Skin epidermis (tissue), 12 donors: ENCODE data around the gene XPNPEP2.
A peak's percentile ranks its signal among the peaks of the same experiment; 100 is the strongest.

ENCODE experiments used
- H3K27ac ChIP-seq, 21 experiments: fragments of 200-600 bp; sonication (generic) in 11 of 21; one replicate each; pipeline ENCODE4 v1.5.0; 2020; ENCODE audit warnings: mild to moderate bottlenecking in 3 of 21, inconsistent platforms in 2 of 21, moderate library complexity in 2 of 21
- H3K4me3 ChIP-seq, 7 experiments: fragments of 200-600 bp; sonication (generic) in 2 of 7; one replicate each; pipeline ENCODE4 v1.5.0; 2020; ENCODE audit warnings: inconsistent platforms in 2 of 7, mild to moderate bottlenecking in 2 of 7, moderate library complexity in 1 of 7

Gene XPNPEP2

GRCh38 chrX:129746557-129747470, 8.0 kb downstream of the XPNPEP2 start:
- no peak overlapping the region for H3K4me3 ChIP-seq
- peak overlapping the region in 1 of 21 experiments; percentile 19 for H3K27ac ChIP-seq

GRCh38 chrX:129747533-129747932, 8.8 kb downstream of the XPNPEP2 start:
- H3K4me3 ChIP-seq, result no peak overlapping the region
- peak overlapping the region in 1 of 21 experiments; percentile 18 for H3K27ac ChIP-seq

GRCh38 chrX:129748305-129748704, 9.5 kb downstream of the XPNPEP2 start:
- no peak overlapping the region for H3K4me3 ChIP-seq
- H3K27ac ChIP-seq, result peak overlapping the region in 1 of 21 experiments; percentile 7

GRCh38 chrX:129749069-129749468, 10.3 kb downstream of the XPNPEP2 start:
- H3K4me3 ChIP-seq, result no peak overlapping the region
- H3K27ac ChIP-seq, result no peak overlapping the region

GRCh38 chrX:129750971-129751370, 12.2 kb downstream of the XPNPEP2 start:
- no peak overlapping the region for H3K4me3 ChIP-seq
- H3K27ac ChIP-seq, result no peak overlapping the region

GRCh38 chrX:129754056-129755024, 15.6 kb downstream of the XPNPEP2 start:
- Histone ChIP-seq H3K4me3 (no peak overlapping the region), H3K27ac (no peak overlapping the region)

- Histone ChIP-seq H3K4me3 (no peak overlapping the region), H3K27ac (peak overlapping the region in 4 of 21 experiments; percentile 26 to 80 (median 46))
Observed at GRCh38 chrX:129755779-129756650, 17.2 kb downstream of the XPNPEP2 start.

- Histone ChIP-seq H3K27ac (peak overlapping the region in 16 of 21 experiments; percentile 6 to 80 (median 44)), H3K4me3 (no peak overlapping the region)
Observed at GRCh38 chrX:129759576-129760061, 20.8 kb downstream of the XPNPEP2 start.

- no peak overlapping the region for H3K4me3 ChIP-seq
- H3K27ac ChIP-seq, result peak overlapping the region in 10 of 21 experiments; percentile 26 to 80 (median 42)
Observed at GRCh38 chrX:129760155-129760554, 21.4 kb downstream of the XPNPEP2 start.

GRCh38 chrX:129760981-129761380, 22.2 kb downstream of the XPNPEP2 start:
- peak overlapping the region in 3 of 21 experiments; percentile 71 to 80 (median 77) for H3K27ac ChIP-seq
- no peak overlapping the region for H3K4me3 ChIP-seq

GRCh38 chrX:129761596-129761995, 22.8 kb downstream of the XPNPEP2 start:
- Histone ChIP-seq H3K4me3 (no peak overlapping the region), H3K27ac (no peak overlapping the region)

- Histone ChIP-seq H3K27ac (no peak overlapping the region), H3K4me3 (no peak overlapping the region)
Observed at GRCh38 chrX:129762448-129762847, 23.7 kb downstream of the XPNPEP2 start.

- no peak overlapping the region for H3K27ac ChIP-seq
- H3K4me3 ChIP-seq, result no peak overlapping the region
Observed at GRCh38 chrX:129763666-129764065, 24.9 kb downstream of the XPNPEP2 start.

- H3K4me3 ChIP-seq, result no peak overlapping the region
- H3K27ac ChIP-seq, result peak overlapping the region in 4 of 21 experiments; percentile 41 to 82 (median 71)
Observed at GRCh38 chrX:129768186-129768585, 29.4 kb downstream of the XPNPEP2 start.

- H3K27ac ChIP-seq, result peak overlapping the region in 7 of 21 experiments; percentile 13 to 82 (median 67)
- no peak overlapping the region for H3K4me3 ChIP-seq
Observed at GRCh38 chrX:129768586-129769466, 30.0 kb downstream of the XPNPEP2 start.

- no peak overlapping the region for H3K4me3 ChIP-seq
- peak overlapping the region in 7 of 21 experiments; percentile 13 to 82 (median 67) for H3K27ac ChIP-seq
Observed at GRCh38 chrX:129769467-129770154, 30.8 kb downstream of the XPNPEP2 start.

- Histone ChIP-seq H3K27ac (peak overlapping the region in 6 of 21 experiments; percentile 11 to 83 (median 62)), H3K4me3 (no peak overlapping the region)
Observed at GRCh38 chrX:129771266-129771995, 32.7 kb downstream of the XPNPEP2 start.
